HG03159 (cell line): Measurements from ENCODE around the gene RAB31.
A peak's percentile ranks its signal among the peaks of the same experiment; 100 is the strongest.

ENCODE experiments used
- ATAC-seq: cut with Tn5 transposase; IDR thresholded peaks from one replicate; pipeline ENCODE4 v1.9.1; 2021; ENCODE audit warnings: mild to moderate bottlenecking, moderate library complexity; ENCODE audit not compliant: unreplicated experiment

RAB31 gene

GRCh38 chr18:9712130-9712577 is 4.1 kb downstream of the RAB31 start:
- no peak for ATAC-seq

DNA sequence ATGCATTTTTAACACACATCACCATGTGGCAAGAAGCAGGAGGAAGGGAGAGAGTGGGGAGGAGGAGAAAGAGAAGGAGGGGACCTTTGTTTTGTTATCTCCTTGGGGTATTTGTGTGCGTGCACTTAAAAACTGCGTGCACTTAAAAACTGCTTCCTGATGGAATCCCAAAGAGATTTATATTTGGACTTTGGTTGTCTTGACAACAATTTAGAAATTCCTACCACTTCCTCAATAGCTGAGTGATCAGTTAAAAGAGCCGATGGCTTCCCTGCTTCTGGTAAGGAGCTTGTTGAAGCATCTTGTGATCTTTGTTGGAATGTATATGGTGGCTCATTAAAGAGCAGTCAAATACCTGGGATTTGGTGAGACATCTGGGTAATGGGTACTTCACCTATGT is 4.5 kb downstream of the RAB31 start:
- no peak for ATAC-seq

GRCh38 chr18:9714266-9715087 is 6.4 kb downstream of the RAB31 start:
- ATAC-seq, result no peak

- ATAC-seq, result no peak
Observed at GRCh38 chr18:9715088-9715343, 6.9 kb downstream of the RAB31 start.

DNA sequence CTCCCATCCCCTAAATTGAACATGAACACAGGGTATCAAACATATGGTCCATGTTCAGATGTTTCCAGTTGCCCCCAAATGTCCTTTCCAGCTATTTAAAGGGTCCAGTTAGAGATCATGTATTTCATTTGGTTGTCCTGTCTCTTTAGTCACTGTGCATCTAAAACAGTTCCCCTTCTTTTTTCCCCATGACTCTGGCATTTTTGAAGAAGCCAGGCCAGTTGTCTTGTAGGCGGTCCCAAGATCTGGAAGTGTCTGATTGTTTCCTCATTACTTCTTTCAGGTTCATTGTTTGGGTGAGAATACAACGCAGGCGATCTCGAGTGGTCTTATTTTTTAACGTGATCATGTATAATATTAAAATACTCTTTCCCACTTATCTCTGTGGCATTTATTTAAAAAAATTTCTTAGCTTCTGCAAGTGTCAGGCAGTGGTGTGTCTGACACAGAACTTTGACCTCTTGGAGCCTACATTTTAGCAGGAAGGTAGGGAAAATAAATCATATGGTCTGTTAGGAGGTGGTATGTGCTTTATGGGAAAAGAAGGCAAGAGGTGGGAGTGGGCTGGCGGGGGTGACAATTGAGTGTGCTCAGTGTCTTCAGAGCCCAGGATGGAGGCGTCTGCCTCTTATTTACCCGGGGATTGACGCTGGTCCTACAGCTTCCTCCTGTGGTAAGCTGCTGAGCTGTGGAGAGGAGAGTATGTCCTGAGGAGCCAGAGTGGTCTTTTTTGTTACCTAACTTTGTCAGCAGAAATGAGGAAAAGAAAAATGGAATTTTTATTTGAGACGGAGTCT is 8.1 kb downstream of the RAB31 start:
- ATAC-seq, result no peak

DNA sequence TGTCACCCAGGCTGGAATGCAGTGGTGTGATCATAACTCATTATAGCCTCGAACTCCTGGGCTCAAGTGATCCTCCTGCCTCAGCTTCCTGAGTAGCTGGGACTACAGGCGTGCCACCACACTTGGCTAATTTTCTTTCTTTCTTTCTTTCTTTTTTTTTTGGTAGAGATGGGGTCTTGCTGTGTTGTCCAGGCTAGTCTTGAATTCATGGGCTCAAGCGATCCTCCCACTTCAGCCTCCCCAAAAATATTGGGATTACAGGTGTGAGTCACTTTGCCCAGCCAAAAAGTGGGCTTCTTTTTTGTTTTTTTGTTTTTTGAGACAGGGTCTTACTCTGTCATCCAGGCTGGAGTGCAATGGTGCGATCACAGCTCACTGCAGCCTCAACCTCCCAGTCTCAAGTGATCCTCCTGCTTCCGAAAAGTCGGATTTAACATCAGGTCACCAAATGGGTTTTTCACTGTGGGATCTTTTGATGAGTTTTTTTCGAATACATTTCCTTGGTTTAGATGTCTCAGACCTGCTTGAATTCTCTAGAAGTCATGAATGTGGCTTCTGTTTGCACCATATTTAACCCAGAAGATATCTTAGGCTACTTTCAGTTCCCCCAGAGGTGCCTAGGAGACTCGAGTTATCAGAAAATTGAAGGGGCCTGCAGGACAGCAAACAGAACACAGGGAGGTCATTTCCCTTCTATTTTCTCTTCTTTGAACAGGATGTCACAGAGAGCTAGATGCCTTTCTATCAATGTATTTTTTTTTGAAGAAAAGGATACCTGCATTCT is 8.9 kb downstream of the RAB31 start:
- peak; percentile 68 for ATAC-seq

DNA sequence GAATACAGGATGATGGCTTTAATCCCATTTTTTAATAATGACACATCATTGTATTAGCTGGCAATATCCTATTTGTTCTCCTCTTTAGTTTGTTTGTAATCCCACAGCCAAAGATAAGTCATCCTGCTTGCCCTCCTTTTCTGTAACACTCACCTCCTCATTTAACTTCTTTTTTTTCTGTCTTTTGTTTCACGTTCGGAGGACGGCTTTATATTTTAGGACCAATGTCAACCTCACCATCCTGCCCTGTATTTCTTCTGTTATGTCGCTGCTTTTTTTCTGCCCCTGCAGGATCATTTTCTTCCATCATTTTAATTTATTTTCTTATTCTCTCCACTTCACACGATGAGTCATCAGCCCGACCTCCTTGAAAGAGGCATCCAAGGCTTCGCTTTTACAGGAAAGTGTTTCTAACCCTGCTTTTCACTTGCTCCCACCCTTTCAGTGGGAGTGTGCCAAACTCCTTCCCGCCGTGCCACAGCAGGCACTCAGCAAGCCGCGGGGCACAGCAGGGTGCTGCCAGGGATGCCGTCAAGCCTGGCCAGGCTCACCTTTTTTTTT is 11.4 kb downstream of the RAB31 start:
- ATAC-seq, result no peak

GRCh38 chr18:9720327-9720726 is 12.2 kb downstream of the RAB31 start:
- ATAC-seq, result no peak

GRCh38 chr18:9721893-9722550 is 13.9 kb downstream of the RAB31 start:
- no peak for ATAC-seq

- no peak for ATAC-seq
Observed at GRCh38 chr18:9722691-9723090, 14.6 kb downstream of the RAB31 start.

GRCh38 chr18:9724797-9725585 is 16.9 kb downstream of the RAB31 start:
- no peak for ATAC-seq

- no peak for ATAC-seq
Observed at GRCh38 chr18:9726175-9726574, 18.1 kb downstream of the RAB31 start.

DNA sequence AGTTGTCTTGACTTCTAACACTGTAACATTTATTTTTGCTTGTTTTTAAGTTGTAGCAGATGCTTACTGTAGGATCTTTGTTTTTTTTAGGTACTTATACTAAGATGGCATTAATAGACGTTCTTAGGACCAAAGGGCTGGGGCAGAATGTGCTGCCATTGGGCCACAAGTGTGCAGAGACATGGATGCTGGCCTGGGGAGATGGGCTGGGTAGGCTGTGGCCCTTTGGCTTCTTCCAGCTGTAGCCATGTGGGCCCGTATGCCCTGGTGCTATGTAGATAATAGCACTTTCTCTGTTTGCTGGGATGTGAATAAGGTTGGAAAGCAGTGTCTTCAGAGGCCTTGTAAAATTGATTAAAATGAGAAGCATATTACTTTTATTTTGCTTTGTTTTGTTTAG is 18.8 kb downstream of the RAB31 start:
- no peak for ATAC-seq

DNA sequence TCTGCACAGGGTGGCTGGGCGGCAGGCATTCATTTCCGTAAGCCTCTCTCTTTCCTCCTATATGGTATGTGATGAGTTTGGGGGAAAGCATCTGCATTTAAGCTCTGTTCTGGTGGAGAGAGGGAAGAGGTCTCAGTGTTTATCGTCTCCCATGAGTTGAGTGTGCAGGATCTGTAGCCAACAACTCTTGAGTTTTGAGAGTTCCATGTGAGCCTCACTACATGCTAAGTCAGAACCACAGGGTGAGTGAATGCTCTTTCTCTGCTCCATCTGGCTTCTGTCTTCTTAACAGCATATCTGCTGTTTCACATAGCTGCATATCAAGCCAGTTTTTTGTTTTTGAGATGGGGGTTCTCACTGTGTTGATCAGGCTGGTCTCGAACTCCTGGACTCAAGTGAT is 22.7 kb downstream of the RAB31 start:
- no peak for ATAC-seq

DNA sequence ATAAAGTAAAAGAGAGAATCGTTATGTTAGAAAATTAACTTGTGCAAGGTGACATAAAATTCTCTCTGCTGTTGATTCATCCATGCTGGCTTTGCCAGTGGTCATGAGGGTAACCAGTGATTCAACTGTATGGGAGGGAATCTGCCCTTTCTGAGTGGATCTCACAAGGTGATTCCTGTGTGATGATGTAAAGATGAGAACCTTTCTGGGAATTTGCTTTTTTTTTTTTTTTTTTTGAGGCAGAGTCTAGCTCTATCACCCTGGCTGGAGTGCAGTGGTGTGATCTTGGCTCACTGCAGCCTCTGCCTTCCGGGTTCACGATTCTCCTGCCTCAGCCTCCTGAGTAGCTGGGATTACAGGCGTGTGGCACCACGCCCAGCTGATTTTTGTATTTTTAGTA is 23.3 kb downstream of the RAB31 start:
- ATAC-seq, result no peak

GRCh38 chr18:9732031-9732430 is 23.9 kb downstream of the RAB31 start:
- ATAC-seq, result no peak

DNA sequence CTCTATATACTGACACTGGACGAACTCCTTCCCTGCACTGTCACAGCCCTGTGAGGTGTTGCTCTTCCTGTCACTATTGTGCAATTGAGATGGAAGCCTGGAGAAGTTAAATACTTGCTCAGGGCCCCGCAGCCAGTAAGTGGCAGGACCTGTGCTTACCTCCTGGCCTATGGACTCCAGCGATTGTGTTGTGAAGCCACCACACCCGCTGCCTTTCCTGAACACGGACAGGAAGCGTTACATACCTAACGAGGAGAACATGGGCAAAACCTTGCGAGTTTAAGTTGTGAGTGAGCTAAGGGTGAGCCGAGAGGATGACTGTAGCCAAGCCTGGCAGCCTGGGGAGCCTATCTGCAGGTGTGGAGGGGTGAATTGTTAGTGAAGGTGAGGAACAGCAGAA is 26.1 kb downstream of the RAB31 start:
- ATAC-seq, result no peak

DNA sequence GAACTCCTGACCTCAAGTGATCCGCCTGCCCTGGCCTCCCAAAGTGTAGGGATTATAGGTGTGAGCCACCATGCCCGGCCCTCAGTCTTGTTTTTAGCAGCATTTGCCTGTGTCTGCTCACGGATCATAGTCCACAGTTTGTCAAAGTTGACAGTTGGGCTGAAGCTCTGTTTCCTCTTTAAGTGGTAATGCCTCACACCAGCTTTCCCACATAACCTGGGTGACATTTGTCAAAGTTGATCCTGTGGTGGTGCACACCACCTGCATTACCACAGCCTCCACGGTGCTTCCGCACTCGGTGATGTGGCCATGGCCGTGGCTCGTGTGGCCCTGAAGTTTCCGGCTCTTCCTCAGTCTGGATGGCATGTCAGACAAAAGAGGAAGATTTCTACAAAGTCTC is 27.1 kb downstream of the RAB31 start:
- no peak for ATAC-seq

DNA sequence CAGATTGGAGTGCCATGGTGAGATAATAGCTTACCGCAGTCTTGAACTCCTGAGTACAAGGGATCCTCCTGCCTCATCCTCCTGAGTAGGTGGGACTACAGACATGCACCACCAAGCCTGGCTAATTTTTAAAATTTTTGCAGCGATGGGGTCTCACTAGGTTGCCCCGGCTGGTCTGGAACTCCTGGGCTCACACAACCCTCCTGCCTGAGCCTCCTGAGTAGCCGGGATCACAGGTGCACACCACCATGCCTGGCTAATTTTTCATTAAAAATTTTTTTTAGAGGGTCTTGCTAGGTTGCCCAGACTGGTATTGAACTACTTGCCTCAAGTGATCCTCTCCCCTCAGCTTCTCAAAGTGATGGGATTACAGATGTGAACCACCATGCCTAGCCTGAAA is 27.8 kb downstream of the RAB31 start:
- ATAC-seq, result no peak

DNA sequence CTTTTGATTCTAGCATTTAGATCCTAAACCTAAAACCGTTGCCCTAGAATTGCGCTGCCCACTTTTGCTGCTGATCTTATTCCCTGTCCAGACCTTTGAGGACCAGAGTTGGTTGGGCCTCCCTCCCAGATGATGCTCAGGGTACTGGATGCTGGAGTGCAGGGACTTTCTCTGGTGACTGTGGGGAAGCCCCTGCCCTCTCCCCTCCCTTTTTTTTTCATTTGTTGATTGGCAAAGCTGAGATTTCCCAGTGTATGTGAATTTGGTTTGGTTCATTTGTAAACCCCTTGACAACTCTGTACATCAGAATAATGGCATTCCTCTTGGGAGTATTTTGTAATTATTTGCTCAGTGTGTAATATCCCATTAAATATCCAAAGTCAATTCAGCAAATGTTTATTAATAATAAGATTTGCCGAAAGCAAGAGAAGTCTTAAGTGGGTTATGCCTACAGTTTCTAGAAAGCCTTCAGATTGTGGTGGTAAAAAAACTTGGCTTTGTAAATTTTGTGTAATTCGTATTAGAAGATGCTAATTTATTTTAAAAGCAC is 28.3 kb downstream of the RAB31 start:
- ATAC-seq, result no peak
